Liver (tissue), 9 donors: ENCODE results near the gene RNF225. TPM values are rescaled to one million over a fixed set of nuclear protein-coding genes. Genes with fewer than 3 reads are reported as not detected.

Experiments
- DNase-seq: peaks from one replicate; pipeline ENCODE4 v3.0.0-alpha.2; 2017; ENCODE audit warnings: low spot score
- H3K27ac ChIP-seq, 2 donors: one replicate each; pipeline ENCODE4 v1.7.0; 2013; ENCODE audit warnings: inconsistent platforms in 2 of 2, low read length in 2 of 2, control low read depth in 1 of 2, low read depth in 1 of 2, mild to moderate bottlenecking in 1 of 2
- H3K27me3 ChIP-seq, 4 donors: one replicate each; pipeline versions ENCODE4 v1.6.1 to v1.7.0; 2013; ENCODE audit warnings: low read length in 3 of 4, inconsistent platforms in 1 of 4, mild to moderate bottlenecking in 1 of 4, moderate library complexity in 1 of 4; ENCODE audit not compliant: control insufficient read depth in 4 of 4, insufficient read depth in 4 of 4
- H3K36me3 ChIP-seq, 4 donors: one replicate each; pipeline versions ENCODE4 v1.6.1 to v1.7.0; 2013; ENCODE audit warnings: low read length in 3 of 4, mild to moderate bottlenecking in 3 of 4, low read depth in 1 of 4, moderate library complexity in 1 of 4; ENCODE audit not compliant: control insufficient read depth in 4 of 4, insufficient read depth in 3 of 4
- H3K4me1 ChIP-seq, 4 donors: one replicate each; pipeline versions ENCODE4 v1.6.1 to v1.7.0; 2013; ENCODE audit warnings: low read length in 3 of 4, mild to moderate bottlenecking in 3 of 4, moderate library complexity in 1 of 4; ENCODE audit not compliant: control insufficient read depth in 4 of 4, insufficient read depth in 4 of 4
- H3K4me3 ChIP-seq, 3 donors: one replicate each; pipeline versions ENCODE4 v1.6.1 to v1.7.0; 2013; ENCODE audit warnings: low read length in 3 of 3, control low read depth in 1 of 3, low read depth in 1 of 3, mild to moderate bottlenecking in 1 of 3
- H3K9ac ChIP-seq, 2 donors: one replicate each; pipeline ENCODE4 v1.7.0; 2013; ENCODE audit warnings: low read length in 2 of 2, mild to moderate bottlenecking in 2 of 2, moderate library complexity in 2 of 2, control low read depth in 1 of 2, low read depth in 1 of 2
- H3K9me3 ChIP-seq, 4 donors: one replicate each; pipeline versions ENCODE4 v1.6.1 to v1.7.0; 2013; ENCODE audit warnings: low read length in 3 of 4; ENCODE audit not compliant: control insufficient read depth in 4 of 4
- CTCF ChIP-seq: fragments of 150-350 bp; IDR thresholded peaks from 2 replicates; pipeline ENCODE4 v1.5.1; 2017; ENCODE audit warnings: improper control_type of control experiment, low read depth, low read length; ENCODE audit not compliant: missing input control
- EGR1 ChIP-seq, 2 donors: IDR thresholded peaks; 2 replicates each; pipeline ENCODE4 v1.6.1; 2016 to 2018; ENCODE audit warnings: antibody characterized with exemption in 2 of 2, low read depth in 2 of 2
- FOXA1 ChIP-seq: IDR thresholded peaks from 2 replicates; pipeline ENCODE4 v1.6.1; 2016; ENCODE audit warnings: antibody characterized with exemption
- FOXA2 ChIP-seq: IDR thresholded peaks from 2 replicates; pipeline ENCODE4 v1.6.1; 2016; ENCODE audit warnings: antibody characterized with exemption
- GABPA ChIP-seq, 2 donors: IDR thresholded peaks in 1 of 2; conservative IDR thresholded peaks in 1 of 2; 2 replicates each; pipeline ENCODE4 v1.6.1; 2016; ENCODE audit warnings: antibody characterized with exemption in 2 of 2, mild to moderate bottlenecking in 1 of 2, moderate library complexity in 1 of 2
- HNF4A ChIP-seq, 2 donors: conservative IDR thresholded peaks; 2 replicates each; pipeline ENCODE4 v1.6.1; 2016; ENCODE audit warnings: antibody characterized with exemption in 2 of 2, mild to moderate bottlenecking in 2 of 2
- HNF4G ChIP-seq: IDR thresholded peaks from 2 replicates; pipeline ENCODE4 v1.6.1; 2016; ENCODE audit warnings: antibody characterized with exemption
- JUND ChIP-seq, 2 donors: IDR thresholded peaks; 2 replicates each; pipeline ENCODE4 v1.6.1; 2016; ENCODE audit warnings: antibody characterized with exemption in 2 of 2
- NR2F2 ChIP-seq: IDR thresholded peaks from 2 replicates; pipeline ENCODE4 v1.6.1; 2016; ENCODE audit warnings: antibody characterized with exemption
- RAD21 ChIP-seq, 2 donors: IDR thresholded peaks; 2 replicates each; pipeline ENCODE4 v1.6.1; 2016; ENCODE audit warnings: antibody characterized with exemption in 2 of 2, mild to moderate bottlenecking in 2 of 2
- REST ChIP-seq: IDR thresholded peaks from 2 replicates; pipeline ENCODE4 v1.6.1; 2016; ENCODE audit warnings: antibody characterized with exemption, mild to moderate bottlenecking
- RXRA ChIP-seq, 2 donors: IDR thresholded peaks; 2 replicates each; pipeline ENCODE4 v1.6.1; 2017 to 2018; ENCODE audit warnings: antibody characterized with exemption in 2 of 2, mild to moderate bottlenecking in 1 of 2
- SP1 ChIP-seq: IDR thresholded peaks from 2 replicates; pipeline ENCODE4 v1.6.1; 2018; ENCODE audit warnings: antibody characterized with exemption, mild to moderate bottlenecking
- TAF1 ChIP-seq: conservative IDR thresholded peaks from 2 replicates; pipeline ENCODE4 v1.6.1; 2016; ENCODE audit warnings: antibody characterized with exemption, mild to moderate bottlenecking
- YY1 ChIP-seq: IDR thresholded peaks from 2 replicates; pipeline ENCODE4 v1.6.1; 2016; ENCODE audit warnings: antibody characterized with exemption, mild to moderate bottlenecking
- ZBTB33 ChIP-seq: IDR thresholded peaks from 2 replicates; pipeline ENCODE4 v1.6.1; 2016; ENCODE audit warnings: antibody characterized with exemption
- WGBS: extraction: QIAGEN DNeasy Blood & Tissue Kit; methylation state at CpG from one replicate; pipeline ENCODE4 v1.1.7; 2013; 5-methylcytosine and 5-hydroxymethylcytosine counted together
- polyA plus RNA-seq, 2 donors: library from polyadenylated mRNA; stranded (reverse) in 1 of 2; unstranded in 1 of 2; fragments of 200-250 nt in 1 of 2; fragments of >200 nt in 1 of 2; fragmentation: Nextera tagmentation in 1 of 2; extraction: Ambion mirVana in 1 of 2; gene quantifications; one replicate each; pipeline versions ENCODE4 v1.2.1 to v1.2.3, GENCODE V29; 2013 to 2015
- total RNA-seq, 2 donors: library from RNA; depleted of rRNA; stranded (reverse); fragments of >200 nt; gene quantifications; one replicate each; pipeline ENCODE4 v1.2.3, GENCODE V29; 2014
- TF ChIP-seq, protein P1 (sequence below): IDR thresholded peaks from 2 replicates; pipeline ENCODE4 v1.6.1; 2016; ENCODE audit warnings: antibody characterized with exemption
- donor health status: healthy.
- donor health status: healthy.
- donor health status: healthy.
- donor health status: healthy.
- donor health status: healthy.

RNF225 gene
- total and polyA plus RNA-seq, 4 donors = not detected

DNA sequence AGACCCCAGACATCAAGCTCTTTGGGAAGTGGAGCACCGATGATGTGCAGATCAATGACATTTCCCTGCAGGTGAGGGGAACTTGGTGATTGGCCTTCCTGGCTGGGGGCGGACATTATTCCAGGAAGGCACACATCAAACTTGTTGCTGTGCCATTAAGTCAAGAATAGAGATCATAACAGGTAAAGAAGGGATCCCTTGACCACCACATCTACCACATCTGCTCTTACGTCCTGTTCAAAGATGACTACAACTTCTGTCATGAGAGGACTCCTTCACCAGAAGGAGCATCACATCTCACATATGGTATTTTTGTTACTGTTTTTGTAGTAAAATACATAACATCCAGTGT, 7.3 kb upstream of the RNF225 start (continued):
- no peak for TF ChIP-seq CTCF
- TF ChIP-seq NR2F2 = no peak
- TF ChIP-seq GABPA (IDR thresholded peaks at IDR 0.05 in 1 of 2, conservative IDR thresholded peaks at IDR 0.05 in 1 of 2) = no peak
- TF ChIP-seq HNF4A (conservative IDR thresholded peaks at IDR 0.05) = no peak
- no peak for TF ChIP-seq FOXA1

DNA sequence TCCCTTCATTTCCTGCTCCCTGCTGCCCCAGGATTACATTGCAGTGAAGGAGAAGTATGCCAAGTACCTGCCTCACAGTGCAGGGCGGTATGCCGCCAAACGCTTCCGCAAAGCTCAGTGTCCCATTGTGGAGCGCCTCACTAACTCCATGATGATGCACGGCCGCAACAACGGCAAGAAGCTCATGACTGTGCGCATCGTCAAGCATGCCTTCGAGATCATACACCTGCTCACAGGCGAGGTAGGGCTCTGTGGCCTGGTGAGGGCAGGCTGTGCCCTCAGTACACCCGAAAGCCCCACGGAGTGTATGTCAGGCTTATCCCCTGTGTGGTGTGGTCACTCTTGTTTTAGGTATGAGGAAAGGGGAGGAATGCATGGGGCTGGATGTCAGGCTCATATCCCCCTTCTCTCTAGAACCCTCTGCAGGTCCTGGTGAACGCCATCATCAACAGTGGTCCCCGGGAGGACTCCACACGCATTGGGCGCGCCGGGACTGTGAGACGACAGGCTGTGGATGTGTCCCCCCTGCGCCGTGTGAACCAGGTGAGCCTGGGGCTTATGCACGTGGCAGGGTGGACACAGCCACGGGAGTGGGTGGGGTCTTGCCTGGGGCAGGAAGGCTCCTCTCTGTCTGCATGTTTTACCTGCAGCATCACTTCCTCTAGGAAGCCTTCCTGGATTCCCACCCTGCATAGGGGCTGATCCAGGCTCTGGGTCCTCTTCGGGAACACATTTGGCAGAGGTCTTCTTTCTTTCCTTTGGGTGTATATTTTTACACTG, 2.3 kb upstream of the RNF225 start:
- H3K9me3 ChIP-seq = no peaks in the 10 kb centered on the region
- H3K36me3 ChIP-seq = peaks cover 24 to 52% (median 31%) of the 10 kb centered on the region in 4 donors
- no peak for TF ChIP-seq NR2F2
- TF ChIP-seq GABPA (IDR thresholded peaks at IDR 0.05 in 1 of 2, conservative IDR thresholded peaks at IDR 0.05 in 1 of 2) = no peak
- TF ChIP-seq CTCF = no peak
- TF ChIP-seq YY1 = no peak
- TF ChIP-seq, protein P1, sequence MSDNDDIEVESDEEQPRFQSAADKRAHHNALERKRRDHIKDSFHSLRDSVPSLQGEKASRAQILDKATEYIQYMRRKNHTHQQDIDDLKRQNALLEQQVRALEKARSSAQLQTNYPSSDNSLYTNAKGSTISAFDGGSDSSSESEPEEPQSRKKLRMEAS = no peak
- TF ChIP-seq ZBTB33 = no peak
- TF ChIP-seq FOXA2 = no peak
- no peak for TF ChIP-seq EGR1 (IDR thresholded peaks at IDR 0.05; ENCODE audit: low read depth in 2 of 2)
- no peak for TF ChIP-seq TAF1
- TF ChIP-seq SP1 = no peak
- TF ChIP-seq RAD21 (IDR thresholded peaks at IDR 0.05) = no peak
- TF ChIP-seq HNF4A (conservative IDR thresholded peaks at IDR 0.05) = no peak
- no peak for TF ChIP-seq FOXA1
- no peak for TF ChIP-seq RXRA (IDR thresholded peaks at IDR 0.05)
- TF ChIP-seq JUND (IDR thresholded peaks at IDR 0.05) = no peak
- TF ChIP-seq HNF4G = no peak
- TF ChIP-seq REST = no peak
- no peak for DNase-seq
- 95% methylated on average over 26 of the region's 26 CpGs for WGBS
- peaks cover 2 to 6% (median 6%) of the 10 kb centered on the region in 4 donors for H3K4me1 ChIP-seq
- H3K27ac ChIP-seq = no peak overlapping the region
- no peak overlapping the region for H3K4me3 ChIP-seq
- no peak overlapping the region for H3K9ac ChIP-seq
- H3K27me3 ChIP-seq = peaks cover 0 to 5% (median 0%) of the 10 kb centered on the region in 4 donors
